Measurements from ENCODE around the gene MPG. TPM values are rescaled to one million over a fixed set of nuclear protein-coding genes. Genes with fewer than 3 reads are reported as not detected.

MPG gene
- total and polyA plus RNA-seq, 2 donors (not counting 1 experiment from before 2014, with no cell fraction given) = 59.6 to 66.4 TPM

DNA sequence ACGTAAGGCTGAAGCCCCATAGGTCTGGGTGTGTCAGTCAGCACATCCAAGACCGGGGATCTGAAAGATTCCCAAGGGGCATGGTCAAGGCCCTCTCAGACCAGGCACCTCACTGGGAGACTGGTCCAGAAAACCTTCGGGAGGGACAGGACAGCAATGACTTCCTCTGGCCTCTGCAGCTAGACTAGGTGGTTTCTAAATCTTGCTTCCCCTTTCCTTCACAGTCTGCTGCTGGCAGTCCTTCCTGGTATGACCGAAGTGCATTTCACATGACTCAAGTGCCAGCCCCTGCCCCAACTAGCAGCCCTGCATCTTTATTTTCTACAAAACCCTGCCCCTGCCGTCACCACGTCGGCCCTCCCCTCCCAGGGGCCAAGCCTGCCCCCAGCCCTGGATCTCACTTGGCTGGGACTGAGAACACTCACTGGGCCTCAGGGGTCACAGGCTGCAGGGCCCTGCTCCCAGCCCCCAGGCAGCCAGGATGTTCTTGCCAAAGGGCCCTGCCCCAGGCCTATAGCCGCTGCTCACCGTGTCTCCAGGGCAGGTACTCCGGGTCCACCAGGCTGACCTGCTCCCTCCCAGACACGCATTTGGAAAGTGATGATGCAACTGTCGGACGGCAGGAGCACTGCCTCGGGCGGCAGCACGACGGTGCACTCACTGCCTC is 42.9 kb upstream of the MPG start:
- Histone ChIP-seq H3K79me2 (ENCODE audit: control insufficient read depth, insufficient read depth, low read length) (peaks cover 50% of the 10 kb centered on the region), H3K4me3 (ENCODE audit: control extremely low read depth in 1 of 5, extremely low read depth in 1 of 5, insufficient read depth in 1 of 5, low read depth in 2 of 5, low read length in 4 of 5) (peak overlapping the region; percentile 54 to 74 (median 70)), H3K27me3 (replicated peaks in 1 of 4; ENCODE audit: control extremely low read depth in 1 of 4, control insufficient read depth in 3 of 4, insufficient read depth in 4 of 4, low read length in 3 of 4) (no peaks in the 10 kb centered on the region), H3K9me3 (ENCODE audit: control extremely low read depth in 1 of 3, control insufficient read depth in 2 of 3, insufficient read depth in 1 of 3, low read length in 2 of 3) (no peaks in the 10 kb centered on the region), H2AFZ (ENCODE audit: insufficient read depth, low read depth, low read length, poor library complexity, severe bottlenecking) (peak overlapping the region; percentile 42), H3K9ac (ENCODE audit: low read length) (peak overlapping the region; percentile 73), H4K20me1 (ENCODE audit: control insufficient read depth, insufficient read depth, low read length, poor library complexity, severe bottlenecking) (no peaks in the 10 kb centered on the region), H3K27ac (ENCODE audit: low read length in 2 of 2) (peak overlapping the region; percentile 91 to 99), H3K4me1 (ENCODE audit: control insufficient read depth in 2 of 2, insufficient read depth in 2 of 2, low read length in 2 of 2) (peaks cover 65 to 73% of the 10 kb centered on the region in 2 donors), H3K4me2 (replicated peaks; ENCODE audit: low read depth, low read length, poor library complexity, severe bottlenecking) (peak overlapping the region; percentile 89), H3K36me3 (replicated peaks in 1 of 2; ENCODE audit: control extremely low read depth in 1 of 2, control insufficient read depth in 1 of 2, extremely low read depth in 1 of 2, insufficient read depth in 2 of 2, low read length in 1 of 2) (no peaks in the 10 kb centered on the region)
- H3K27me3 Mint-ChIP-seq = no peaks in the 10 kb centered on the region
- ChIA-PET POLR2A (interaction anchor here (0.7 to 1.6 kb wide), 2 partner anchors 14 to 18 kb away, joined by 3 to 5 read pairs; partner anchors contain the start of genes POLR3K and SNRNP25), CTCF (interaction anchor here (1.4 to 1.9 kb wide), 3 partner anchors 18 to 72 kb away, joined by 5 to 8 read pairs (median 6); partner anchors contain the start of genes POLR3K and SNRNP25)
- ATAC-seq (ENCODE audit: low read depth) (peak; percentile 55), DNase-seq (peak; percentile 84)
- peak overlapping the region; percentile 92 for H3K4me3 Mint-ChIP-seq
- H3K9me3 Mint-ChIP-seq (ENCODE audit: insufficient read depth) = no peaks in the 10 kb centered on the region
- peak overlapping the region; percentile 94 for H3K27ac Mint-ChIP-seq
- peaks cover 75% of the 10 kb centered on the region for H3K4me1 Mint-ChIP-seq
- intact Hi-C loops (cut with micrococcal nuclease) = no loop called here
- WGBS (ENCODE audit: insufficient coverage) = 48% methylated on average over 17 of the region's 17 CpGs
- no peak for TF ChIP-seq EZH2 (IDR thresholded peaks at IDR 0.05; ENCODE audit: borderline replicate concordance, insufficient read depth, low read depth, low read length, poor library complexity, severe bottlenecking)
- TF ChIP-seq CTCF (IDR thresholded peaks at IDR 0.05) = no peak

DNA sequence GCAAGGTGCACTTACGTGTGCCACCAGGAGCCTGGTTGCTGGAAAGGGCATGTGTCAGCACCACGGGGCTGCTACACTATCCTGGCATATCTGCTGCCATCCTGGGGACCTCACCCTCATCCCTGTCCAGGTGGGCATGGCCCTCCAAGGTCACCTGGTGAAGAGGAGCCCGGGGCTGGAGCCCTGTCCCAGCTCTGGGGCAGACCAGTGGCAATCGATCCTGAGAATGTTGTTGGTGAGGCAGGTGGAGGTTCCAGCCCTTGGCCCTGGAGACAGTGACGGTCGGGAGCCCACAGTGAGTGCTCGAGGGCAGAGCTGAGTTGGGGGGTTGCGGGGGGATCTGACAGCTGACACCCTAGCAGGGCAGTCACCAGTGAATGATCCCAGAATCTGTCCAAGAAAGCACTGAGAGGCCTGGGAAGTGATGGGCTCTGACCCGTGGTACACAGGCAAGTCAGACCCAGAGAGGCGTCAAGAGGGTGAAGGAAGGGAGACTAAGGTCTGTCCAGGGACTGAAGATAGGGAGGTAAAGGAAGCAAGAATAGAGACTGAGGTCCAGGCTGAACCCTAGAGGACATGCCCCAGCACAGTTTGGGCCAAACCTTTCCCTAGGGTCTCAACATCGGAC is 42.2 kb upstream of the MPG start:
- peaks cover 71% of the 10 kb centered on the region for H3K4me1 Mint-ChIP-seq
- no peak overlapping the region for H2AFZ ChIP-seq (ENCODE audit: insufficient read depth, low read depth, low read length, poor library complexity, severe bottlenecking)
- ATAC-seq (ENCODE audit: low read depth) (no peak), DNase-seq (no peak)
- H3K27me3 ChIP-seq (replicated peaks in 1 of 4; ENCODE audit: control extremely low read depth in 1 of 4, control insufficient read depth in 3 of 4, insufficient read depth in 4 of 4, low read length in 3 of 4) = no peaks in the 10 kb centered on the region
- H3K27ac Mint-ChIP-seq = peak overlapping the region; percentile 94
- no peaks in the 10 kb centered on the region for H4K20me1 ChIP-seq (ENCODE audit: control insufficient read depth, insufficient read depth, low read length, poor library complexity, severe bottlenecking)
- no peaks in the 10 kb centered on the region for H3K9me3 Mint-ChIP-seq (ENCODE audit: insufficient read depth)
- POLR2A ChIA-PET = no interaction called here
- H3K4me3 ChIP-seq (ENCODE audit: control extremely low read depth in 1 of 5, extremely low read depth in 1 of 5, insufficient read depth in 1 of 5, low read depth in 2 of 5, low read length in 4 of 5) = peak overlapping the region in 4 of 5 experiments; percentile 14 to 74 (median 69)
- H3K27me3 Mint-ChIP-seq = no peaks in the 10 kb centered on the region
- CTCF ChIA-PET = interaction anchor here (1.4 to 1.9 kb wide), 3 partner anchors 18 to 71 kb away, joined by 5 to 8 read pairs (median 6); partner anchors contain the start of genes POLR3K and SNRNP25
- TF ChIP-seq CTCF (IDR thresholded peaks at IDR 0.05) = no peak
- no peak for TF ChIP-seq EZH2 (IDR thresholded peaks at IDR 0.05; ENCODE audit: borderline replicate concordance, insufficient read depth, low read depth, low read length, poor library complexity, severe bottlenecking)
- H3K4me1 ChIP-seq (ENCODE audit: control insufficient read depth in 2 of 2, insufficient read depth in 2 of 2, low read length in 2 of 2) = peaks cover 66 to 72% of the 10 kb centered on the region in 2 donors
- no peaks in the 10 kb centered on the region for H3K9me3 ChIP-seq (ENCODE audit: control extremely low read depth in 1 of 3, control insufficient read depth in 2 of 3, insufficient read depth in 1 of 3, low read length in 2 of 3)
- peak overlapping the region; percentile 92 for H3K4me3 Mint-ChIP-seq
- H3K36me3 ChIP-seq (replicated peaks in 1 of 2; ENCODE audit: control extremely low read depth in 1 of 2, control insufficient read depth in 1 of 2, extremely low read depth in 1 of 2, insufficient read depth in 2 of 2, low read length in 1 of 2) = no peaks in the 10 kb centered on the region
- H3K79me2 ChIP-seq (ENCODE audit: control insufficient read depth, insufficient read depth, low read length) = peaks cover 50% of the 10 kb centered on the region
- peak overlapping the region; percentile 73 for H3K9ac ChIP-seq (ENCODE audit: low read length)
- peak overlapping the region; percentile 89 for H3K4me2 ChIP-seq (replicated peaks; ENCODE audit: low read depth, low read length, poor library complexity, severe bottlenecking)
- intact Hi-C loops (cut with micrococcal nuclease) = no loop called here
- 86% methylated on average over 10 of the region's 11 CpGs for WGBS (ENCODE audit: insufficient coverage)
- H3K27ac ChIP-seq (ENCODE audit: low read length in 2 of 2) = peak overlapping the region; percentile 91 to 99
